ENCODE results near the gene ULK4.

ULK4 gene

DNA sequence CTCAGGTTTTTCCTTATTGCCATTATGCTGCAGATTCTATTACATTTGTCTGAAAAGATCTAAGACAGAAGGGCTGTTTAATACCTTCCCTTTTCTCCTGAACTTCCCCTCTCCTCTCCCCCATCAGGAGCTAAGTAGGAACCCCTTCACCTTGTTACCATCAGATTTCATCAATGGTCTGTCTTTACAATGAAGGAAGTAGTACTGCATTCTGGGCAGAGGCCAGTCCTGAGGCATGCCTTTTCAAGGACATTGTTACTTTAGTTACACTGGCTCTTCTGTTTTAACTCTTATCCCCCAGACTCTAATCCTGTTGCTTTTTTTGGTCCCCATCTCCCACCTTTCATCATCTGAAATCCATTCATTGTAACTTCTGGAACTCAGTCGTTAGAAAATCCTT, 754.5 kb downstream of the ULK4 start:
- H3K27me3 ChIP-seq (ENCODE audit: insufficient read depth, poor library complexity, severe bottlenecking): no peaks in the 10 kb centered on the region
- H3K27ac ChIP-seq (replicated peaks): no peak overlapping the region
- TF ChIP-seq SPI1 (IDR thresholded peaks at IDR 0.05; ENCODE audit: borderline replicate concordance, low read depth): peak; percentile 42; the same call in 1 of the 2 replicates
- no peak for TF ChIP-seq POLR2AphosphoS5 (IDR thresholded peaks at IDR 0.05; ENCODE audit: low read depth)
- no peak for TF ChIP-seq CTCF (IDR thresholded peaks at IDR 0.05; ENCODE audit: insufficient read depth, low read length)
- H3K4me3 ChIP-seq (replicated peaks; ENCODE audit: insufficient read depth, low read length): no peak overlapping the region
- peak in 1 of 2 experiments; percentile 47 for DNase-seq (ENCODE audit: low read depth in 1 of 2, low spot score in 1 of 2)

GRCh38 chr3:41205591-41205990, 756.3 kb downstream of the ULK4 start:
- no peak overlapping the region for H3K4me3 ChIP-seq (replicated peaks; ENCODE audit: insufficient read depth, low read length)
- H3K27me3 ChIP-seq (ENCODE audit: insufficient read depth, poor library complexity, severe bottlenecking): no peaks in the 10 kb centered on the region
- TF ChIP-seq SPI1 (IDR thresholded peaks at IDR 0.05; ENCODE audit: borderline replicate concordance, low read depth) (no peak), GABPA (IDR thresholded peaks at IDR 0.05; ENCODE audit: low read depth) (no peak), CTCF (IDR thresholded peaks at IDR 0.05; ENCODE audit: insufficient read depth, low read length) (no peak), POLR2AphosphoS5 (IDR thresholded peaks at IDR 0.05; ENCODE audit: low read depth) (no peak)
- TF ChIP-seq, protein P1, sequence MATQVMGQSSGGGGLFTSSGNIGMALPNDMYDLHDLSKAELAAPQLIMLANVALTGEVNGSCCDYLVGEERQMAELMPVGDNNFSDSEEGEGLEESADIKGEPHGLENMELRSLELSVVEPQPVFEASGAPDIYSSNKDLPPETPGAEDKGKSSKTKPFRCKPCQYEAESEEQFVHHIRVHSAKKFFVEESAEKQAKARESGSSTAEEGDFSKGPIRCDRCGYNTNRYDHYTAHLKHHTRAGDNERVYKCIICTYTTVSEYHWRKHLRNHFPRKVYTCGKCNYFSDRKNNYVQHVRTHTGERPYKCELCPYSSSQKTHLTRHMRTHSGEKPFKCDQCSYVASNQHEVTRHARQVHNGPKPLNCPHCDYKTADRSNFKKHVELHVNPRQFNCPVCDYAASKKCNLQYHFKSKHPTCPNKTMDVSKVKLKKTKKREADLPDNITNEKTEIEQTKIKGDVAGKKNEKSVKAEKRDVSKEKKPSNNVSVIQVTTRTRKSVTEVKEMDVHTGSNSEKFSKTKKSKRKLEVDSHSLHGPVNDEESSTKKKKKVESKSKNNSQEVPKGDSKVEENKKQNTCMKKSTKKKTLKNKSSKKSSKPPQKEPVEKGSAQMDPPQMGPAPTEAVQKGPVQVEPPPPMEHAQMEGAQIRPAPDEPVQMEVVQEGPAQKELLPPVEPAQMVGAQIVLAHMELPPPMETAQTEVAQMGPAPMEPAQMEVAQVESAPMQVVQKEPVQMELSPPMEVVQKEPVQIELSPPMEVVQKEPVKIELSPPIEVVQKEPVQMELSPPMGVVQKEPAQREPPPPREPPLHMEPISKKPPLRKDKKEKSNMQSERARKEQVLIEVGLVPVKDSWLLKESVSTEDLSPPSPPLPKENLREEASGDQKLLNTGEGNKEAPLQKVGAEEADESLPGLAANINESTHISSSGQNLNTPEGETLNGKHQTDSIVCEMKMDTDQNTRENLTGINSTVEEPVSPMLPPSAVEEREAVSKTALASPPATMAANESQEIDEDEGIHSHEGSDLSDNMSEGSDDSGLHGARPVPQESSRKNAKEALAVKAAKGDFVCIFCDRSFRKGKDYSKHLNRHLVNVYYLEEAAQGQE (IDR thresholded peaks at IDR 0.05; ENCODE audit: insufficient replicate concordance, low read depth): no peak
- no peak for DNase-seq (ENCODE audit: low read depth in 1 of 2, low spot score in 1 of 2)
- no peak overlapping the region for H3K27ac ChIP-seq (replicated peaks)

DNA sequence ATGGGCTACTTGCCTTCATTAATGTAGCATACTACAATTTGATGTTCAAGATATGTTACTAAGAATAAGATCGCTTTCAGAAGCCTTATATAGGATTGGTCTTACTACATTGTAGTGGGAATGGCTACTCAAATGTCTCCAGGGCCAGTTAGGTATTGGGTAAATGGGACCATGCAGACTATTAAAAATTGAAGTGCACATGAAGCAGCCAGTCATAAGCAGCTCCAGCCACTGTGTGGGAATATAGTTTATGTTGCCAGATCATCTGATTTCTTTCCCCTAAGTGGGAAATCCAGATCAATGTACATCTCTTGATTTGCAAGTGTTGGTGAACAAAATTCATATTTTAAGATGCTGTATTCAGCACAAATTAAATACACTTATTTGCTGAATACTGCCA, 757.5 kb downstream of the ULK4 start:
- no peaks in the 10 kb centered on the region for H3K27me3 ChIP-seq (ENCODE audit: insufficient read depth, poor library complexity, severe bottlenecking)
- TF ChIP-seq, protein P1 (IDR thresholded peaks at IDR 0.05; ENCODE audit: insufficient replicate concordance, low read depth): no peak
- TF ChIP-seq SPI1 (IDR thresholded peaks at IDR 0.05; ENCODE audit: borderline replicate concordance, low read depth) (no peak), POLR2AphosphoS5 (IDR thresholded peaks at IDR 0.05; ENCODE audit: low read depth) (no peak), CTCF (IDR thresholded peaks at IDR 0.05; ENCODE audit: insufficient read depth, low read length) (no peak), GABPA (IDR thresholded peaks at IDR 0.05; ENCODE audit: low read depth) (no peak)
- DNase-seq (ENCODE audit: low read depth in 1 of 2, low spot score in 1 of 2): no peak
- no peak overlapping the region for H3K4me3 ChIP-seq (replicated peaks; ENCODE audit: insufficient read depth, low read length)
- no peak overlapping the region for H3K27ac ChIP-seq (replicated peaks)

DNA sequence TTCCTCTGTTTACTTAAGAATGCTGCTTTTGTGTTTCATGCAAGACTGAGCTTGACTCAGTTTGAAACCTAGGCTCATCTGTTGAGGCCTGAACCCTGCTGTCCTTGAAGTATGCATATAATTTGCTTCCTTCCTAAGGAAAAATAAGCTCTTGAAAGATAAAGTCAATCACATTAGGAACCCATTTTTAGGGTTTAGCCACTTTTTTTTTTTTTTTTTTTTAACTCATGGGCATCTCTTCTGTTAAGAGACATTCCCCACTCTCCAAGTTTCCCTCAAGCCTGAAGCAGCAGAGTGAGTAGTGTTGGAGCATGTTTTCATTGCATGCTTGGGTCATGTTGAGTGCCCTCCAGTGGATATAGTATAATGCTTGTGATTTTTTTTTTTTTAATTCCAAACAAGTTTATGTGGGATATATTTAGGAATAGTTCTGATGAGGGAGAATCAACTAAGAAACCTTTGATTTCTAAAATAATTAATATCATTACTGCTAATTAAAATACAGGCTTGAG, 759.0 kb downstream of the ULK4 start:
- DNase-seq (ENCODE audit: low read depth in 1 of 2, low spot score in 1 of 2): no peak
- TF ChIP-seq GABPA (IDR thresholded peaks at IDR 0.05; ENCODE audit: low read depth) (no peak), CTCF (IDR thresholded peaks at IDR 0.05; ENCODE audit: insufficient read depth, low read length) (no peak), POLR2AphosphoS5 (IDR thresholded peaks at IDR 0.05; ENCODE audit: low read depth) (no peak), SPI1 (IDR thresholded peaks at IDR 0.05; ENCODE audit: borderline replicate concordance, low read depth) (no peak)
- TF ChIP-seq, protein P1 (IDR thresholded peaks at IDR 0.05; ENCODE audit: insufficient replicate concordance, low read depth): no peak
- Histone ChIP-seq H3K27me3 (ENCODE audit: insufficient read depth, poor library complexity, severe bottlenecking) (no peaks in the 10 kb centered on the region), H3K27ac (replicated peaks) (no peak overlapping the region), H3K4me3 (replicated peaks; ENCODE audit: insufficient read depth, low read length) (no peak overlapping the region)
